Muscle of leg (tissue), 11 donors: ENCODE data around the gene USP24. TPM values are rescaled to one million over a fixed set of nuclear protein-coding genes. Genes with fewer than 3 reads are reported as not detected.

Source experiments
- DNase-seq: peaks from one replicate; pipeline ENCODE4 v3.0.0; 2013
- H3K27ac ChIP-seq: one replicate; pipeline ENCODE4 v1.5.1; 2013; ENCODE audit warnings: mild to moderate bottlenecking, low read length, control low read depth
- H3K27me3 ChIP-seq: one replicate; pipeline ENCODE4 v1.6.1; 2013; ENCODE audit warnings: low read length; ENCODE audit not compliant: control insufficient read depth, insufficient read depth
- H3K36me3 ChIP-seq: one replicate; pipeline ENCODE4 v1.6.1; 2013; ENCODE audit warnings: low read length; ENCODE audit not compliant: control insufficient read depth, insufficient read depth
- H3K4me1 ChIP-seq: one replicate; pipeline ENCODE4 v1.6.1; 2013; ENCODE audit warnings: low read length; ENCODE audit not compliant: control insufficient read depth, insufficient read depth
- H3K4me3 ChIP-seq: one replicate; pipeline ENCODE4 v1.5.1; 2013; ENCODE audit warnings: low read length, control low read depth
- H3K9me3 ChIP-seq: replicated peaks from 2 replicates; pipeline ENCODE4 v1.6.1; 2013; ENCODE audit warnings: low read depth, low read length; ENCODE audit not compliant: control insufficient read depth
- WGBS: methylation state at CpG from one replicate; pipeline ENCODE4 v1.1.5; 2013; ENCODE audit warnings: missing lambda C conversion rate; ENCODE audit not compliant: insufficient coverage; 5-methylcytosine and 5-hydroxymethylcytosine counted together
- polyA plus RNA-seq, 8 donors: library from polyadenylated mRNA; unstranded; fragments of 120-200 nt; gene quantifications; one replicate each; pipeline versions ENCODE4 v1.2.1 to v1.2.3, GENCODE V29; 2013; ENCODE audit warnings: inconsistent platforms in 1 of 8, low replicate concordance in 1 of 8; ENCODE audit not compliant: insufficient read length in 8 of 8, insufficient read depth in 1 of 8
- total RNA-seq: library from RNA; stranded (reverse); fragments of 120-200 nt; gene quantifications from one replicate; pipeline ENCODE4 v1.2.4, GENCODE V29; 2013

The USP24 gene
- total and polyA plus RNA-seq, 9 donors, result 31.0 to 54.1 (median 36.3) TPM

DNA sequence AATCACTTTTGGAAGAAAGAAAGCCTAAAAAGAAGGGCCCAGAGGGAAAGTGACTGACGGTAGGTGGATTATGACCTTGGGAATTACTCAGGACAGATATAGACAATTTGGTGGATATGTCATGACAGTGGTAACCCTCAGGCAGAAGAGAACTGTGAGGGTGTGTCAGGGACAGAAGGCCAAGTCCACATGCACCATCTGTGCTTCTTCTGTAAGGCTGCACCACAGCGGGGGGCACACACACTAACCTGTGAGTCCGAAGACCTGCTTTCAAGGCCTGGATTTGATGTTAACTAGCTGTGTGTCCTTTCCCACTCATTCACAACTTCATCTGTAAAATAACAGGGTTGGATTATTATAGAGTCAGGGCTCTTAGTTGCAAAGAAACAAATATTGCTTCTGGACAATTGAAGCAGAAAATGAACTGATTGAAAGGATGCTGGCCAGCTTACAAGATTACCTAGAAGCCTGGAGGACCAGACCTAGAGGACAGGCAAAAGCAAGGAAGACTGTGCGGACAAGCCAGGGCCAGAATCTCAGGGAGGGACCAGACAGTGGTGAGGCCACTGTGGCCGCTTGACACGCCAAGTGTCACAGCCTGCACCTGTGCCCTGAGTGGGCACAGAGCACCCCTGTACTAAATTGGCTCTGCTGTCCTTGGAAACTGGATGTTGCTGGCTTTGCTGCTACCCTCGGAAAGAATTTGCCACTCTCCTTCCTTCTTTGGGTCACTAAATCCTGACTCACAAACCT is 34.7 kb upstream of the USP24 start:
- H3K36me3 ChIP-seq, result no peaks in the 10 kb centered on the region

DNA sequence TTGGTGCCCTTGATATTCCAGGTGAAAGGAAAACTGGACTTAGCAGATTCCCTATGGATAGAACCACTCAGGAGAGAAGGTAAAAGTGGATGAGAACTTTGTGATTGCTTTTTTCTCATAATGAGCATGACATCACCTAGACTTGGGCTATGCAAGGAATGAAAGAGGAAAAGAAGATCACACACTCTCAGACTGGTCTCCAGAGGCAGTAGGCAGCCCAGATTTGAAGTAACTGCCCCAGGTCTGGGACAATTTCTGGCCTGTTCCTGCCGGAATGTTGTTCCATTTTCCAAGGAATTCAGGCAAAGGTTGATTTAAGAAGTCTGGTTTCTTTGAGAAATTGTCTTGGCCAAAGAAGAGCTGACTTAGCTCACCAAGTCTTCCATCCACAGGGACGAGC is 31.7 kb upstream of the USP24 start:
- H3K4me1 ChIP-seq, result peaks cover 6% of the 10 kb centered on the region
- no peaks in the 10 kb centered on the region for H3K9me3 ChIP-seq
- WGBS, result no CpG with 5 or more reads among the region's 2 CpGs

More for the DNA sequence above, 34.7 kb upstream of the USP24 start:
- Histone ChIP-seq H3K27ac (peak overlapping the region; percentile 32), H3K9me3 (no peaks in the 10 kb centered on the region), H3K27me3 (no peaks in the 10 kb centered on the region), H3K4me1 (peaks cover 11% of the 10 kb centered on the region), H3K4me3 (no peak overlapping the region)
- DNase-seq, result no peak
- WGBS, result 68% methylated on average over 4 of the region's 7 CpGs

GRCh38 chr1:55246331-55246730 is 31.2 kb upstream of the USP24 start:
- H3K9me3 ChIP-seq, result no peaks in the 10 kb centered on the region
- H3K4me1 ChIP-seq, result peaks cover 6% of the 10 kb centered on the region
- no peak for DNase-seq
- H3K27ac ChIP-seq, result no peak overlapping the region
- H3K36me3 ChIP-seq, result no peaks in the 10 kb centered on the region
- no peaks in the 10 kb centered on the region for H3K27me3 ChIP-seq
- H3K4me3 ChIP-seq, result no peak overlapping the region

More for the DNA sequence above, 31.7 kb upstream of the USP24 start:
- DNase-seq, result no peak
- Histone ChIP-seq H3K27ac (no peak overlapping the region), H3K36me3 (no peaks in the 10 kb centered on the region), H3K4me3 (no peak overlapping the region), H3K27me3 (no peaks in the 10 kb centered on the region)

DNA sequence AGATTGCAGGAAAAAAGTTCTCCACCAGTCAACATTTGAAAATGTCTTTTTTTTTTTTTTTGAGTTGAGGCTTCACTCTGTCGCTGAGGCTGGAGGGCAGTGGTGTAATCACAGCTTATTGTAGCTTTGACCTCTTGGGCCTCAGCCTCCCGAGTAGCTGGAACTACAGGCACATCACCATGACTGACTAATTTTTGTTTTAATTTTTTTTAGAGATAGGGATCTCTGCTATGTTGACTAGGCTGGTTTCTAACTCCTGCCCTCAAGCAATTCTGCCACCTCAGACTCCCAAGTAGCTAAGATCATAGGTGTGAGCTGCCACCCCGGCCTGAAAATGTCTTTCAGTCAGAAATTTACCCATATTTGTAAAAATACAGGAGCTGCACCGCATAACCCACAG is 30.6 kb upstream of the USP24 start:
- whole genome bisulfite sequencing, result no CpG with 5 or more reads among the region's 4 CpGs
- H3K36me3 ChIP-seq, result no peaks in the 10 kb centered on the region
- peaks cover 6% of the 10 kb centered on the region for H3K4me1 ChIP-seq
- DNase-seq, result no peak
- H3K27me3 ChIP-seq, result no peaks in the 10 kb centered on the region
- no peak overlapping the region for H3K27ac ChIP-seq
- H3K4me3 ChIP-seq, result no peak overlapping the region
- H3K9me3 ChIP-seq, result no peaks in the 10 kb centered on the region

DNA sequence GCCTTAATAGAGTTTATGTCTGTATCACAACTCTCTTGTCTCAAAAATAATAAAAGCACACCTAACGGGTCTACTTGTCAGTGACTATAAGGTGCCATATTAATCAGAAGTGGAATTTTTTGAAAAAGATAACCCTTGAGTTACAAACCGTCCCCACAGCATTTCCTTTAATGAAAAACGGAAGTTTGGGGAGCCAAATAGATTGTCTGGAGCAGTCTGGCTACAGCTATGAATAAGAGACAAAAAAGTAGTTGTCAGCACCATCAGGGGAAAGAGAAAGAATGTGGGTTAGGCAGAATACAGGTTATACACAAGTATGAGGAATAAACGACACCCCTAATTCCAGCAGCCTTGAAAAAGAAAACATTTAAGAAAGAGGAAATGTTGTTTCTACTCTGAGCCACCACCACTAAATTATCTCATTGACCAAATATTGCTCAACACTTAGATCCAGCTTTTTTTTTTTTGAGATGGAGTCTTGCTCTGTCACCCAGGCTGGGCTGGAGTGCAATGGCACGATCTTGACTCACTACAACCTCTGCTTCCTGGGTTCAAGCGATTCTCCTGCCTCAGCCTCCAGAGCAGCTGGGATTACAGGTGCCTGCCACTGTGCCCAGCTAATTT is 29.4 kb upstream of the USP24 start:
- no CpG with 5 or more reads among the region's 6 CpGs for WGBS
- H3K27ac ChIP-seq, result no peak overlapping the region

GRCh38 chr1:55243655-55244054 is 28.5 kb upstream of the USP24 start:
- no peaks in the 10 kb centered on the region for H3K27me3 ChIP-seq
- H3K9me3 ChIP-seq, result no peaks in the 10 kb centered on the region
- no peak for DNase-seq
- H3K4me1 ChIP-seq, result no peaks in the 10 kb centered on the region
- no peak overlapping the region for H3K27ac ChIP-seq
- no peaks in the 10 kb centered on the region for H3K36me3 ChIP-seq
- no CpG with 5 or more reads among the region's 2 CpGs for WGBS
- H3K4me3 ChIP-seq, result no peak overlapping the region

More for the DNA sequence above, 29.4 kb upstream of the USP24 start:
- H3K27me3 ChIP-seq, result no peaks in the 10 kb centered on the region
- no peaks in the 10 kb centered on the region for H3K4me1 ChIP-seq
- no peaks in the 10 kb centered on the region for H3K9me3 ChIP-seq
- no peaks in the 10 kb centered on the region for H3K36me3 ChIP-seq
- peak; percentile 26 for DNase-seq
- H3K4me3 ChIP-seq, result no peak overlapping the region

GRCh38 chr1:55239548-55239947 is 24.4 kb upstream of the USP24 start:
- WGBS, result no CpG with 5 or more reads among the region's 2 CpGs

GRCh38 chr1:55235722-55236121 is 20.6 kb upstream of the USP24 start:
- WGBS, result 59% methylated on average over 4 of the region's 4 CpGs
- no peak overlapping the region for H3K4me3 ChIP-seq

More at GRCh38 chr1:55239548-55239947, 24.4 kb upstream of the USP24 start:
- DNase-seq, result no peak
- no peaks in the 10 kb centered on the region for H3K9me3 ChIP-seq
- H3K27ac ChIP-seq, result no peak overlapping the region
- H3K36me3 ChIP-seq, result no peaks in the 10 kb centered on the region
- no peaks in the 10 kb centered on the region for H3K4me1 ChIP-seq
- no peak overlapping the region for H3K4me3 ChIP-seq
- no peaks in the 10 kb centered on the region for H3K27me3 ChIP-seq

DNA sequence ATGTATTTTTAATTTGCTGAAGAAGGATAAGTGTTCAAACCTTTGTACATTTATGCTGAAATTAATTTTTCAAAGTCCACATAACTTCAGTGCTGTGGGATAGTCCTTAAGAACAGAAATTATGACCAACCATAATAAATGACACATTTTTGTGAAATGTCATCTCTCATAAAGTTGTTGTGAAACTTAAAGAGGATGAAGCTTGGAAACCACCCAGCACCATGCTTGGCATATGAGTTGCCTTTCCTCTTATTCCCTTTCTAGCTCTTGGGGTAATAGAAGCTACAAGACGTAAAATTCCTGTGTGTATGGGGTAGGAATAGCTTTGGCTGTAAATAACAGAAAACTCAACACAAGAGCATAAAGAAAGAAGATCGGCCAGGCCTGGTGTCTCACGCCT is 18.9 kb upstream of the USP24 start:
- no peaks in the 10 kb centered on the region for H3K36me3 ChIP-seq
- no peaks in the 10 kb centered on the region for H3K27me3 ChIP-seq
- no peaks in the 10 kb centered on the region for H3K4me1 ChIP-seq
- H3K9me3 ChIP-seq, result no peaks in the 10 kb centered on the region
- H3K4me3 ChIP-seq, result no peak overlapping the region
- DNase-seq, result no peak
- WGBS, result 100% methylated on average over 2 of the region's 3 CpGs
- no peak overlapping the region for H3K27ac ChIP-seq

More at GRCh38 chr1:55235722-55236121, 20.6 kb upstream of the USP24 start:
- Histone ChIP-seq H3K27ac (no peak overlapping the region), H3K36me3 (no peaks in the 10 kb centered on the region), H3K4me1 (no peaks in the 10 kb centered on the region), H3K27me3 (no peaks in the 10 kb centered on the region), H3K9me3 (no peaks in the 10 kb centered on the region)
- peak; percentile 14 for DNase-seq

- Histone ChIP-seq H3K36me3 (no peaks in the 10 kb centered on the region), H3K4me3 (no peak overlapping the region), H3K9me3 (no peaks in the 10 kb centered on the region), H3K4me1 (no peaks in the 10 kb centered on the region), H3K27ac (no peak overlapping the region), H3K27me3 (no peaks in the 10 kb centered on the region)
- 63% methylated on average over 2 of the region's 5 CpGs for WGBS
- DNase-seq, result no peak
These were observed 18.1 kb upstream of the USP24 start for GRCh38 chr1:55233145-55233777.
